ENCODE measurements around the gene DENND5B. TPM values are rescaled to one million over a fixed set of nuclear protein-coding genes. Genes with fewer than 3 reads are reported as not detected.
"Not testable (repeated sequence)": the region's sequence is repeated elsewhere in the genome, so short reads cannot be mapped to it uniquely, and the experiment has no call there.

DENND5B gene
- total and polyA plus RNA-seq, 11 donors, result 8.2 to 58.9 (median 44.0) TPM

DNA sequence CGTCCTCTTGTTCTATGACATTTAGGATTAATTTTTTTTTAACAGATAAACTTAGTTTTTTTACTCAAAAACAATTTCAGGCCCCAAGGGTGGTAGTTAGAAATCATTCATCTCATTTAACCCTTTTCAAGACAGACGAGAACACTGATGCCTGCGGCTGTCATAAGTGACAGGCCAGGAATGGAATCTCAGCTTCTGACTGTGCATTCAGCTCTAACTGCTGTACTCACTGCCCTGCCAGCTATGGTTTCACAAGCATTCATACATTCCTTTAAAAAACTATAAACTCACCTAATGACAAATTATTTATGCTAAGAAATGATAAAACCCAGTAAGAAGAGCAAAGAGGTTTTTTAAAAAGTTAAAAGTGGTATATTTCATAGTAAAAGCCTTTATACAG is 8.8 kb downstream of the DENND5B start:
- DNase-seq, result no peak
- Histone ChIP-seq H3K4me3 (no peak overlapping the region), H3K27ac (no peak overlapping the region), H3K9me3 (no peaks in the 10 kb centered on the region), H3K4me1 (peaks cover 0 to 47% (median 16%) of the 10 kb centered on the region in 12 donors), H3K36me3 (no peaks in the 10 kb centered on the region), H3K27me3 (no peaks in the 10 kb centered on the region)
- 68 to 73% (median 68%) methylated on average over 3 of the region's 3 CpGs for WGBS, 4 donors
- ATAC-seq, result no peak
- no peak for TF ChIP-seq POLR2A (IDR thresholded peaks at IDR 0.05)
- TF ChIP-seq, protein P1, sequence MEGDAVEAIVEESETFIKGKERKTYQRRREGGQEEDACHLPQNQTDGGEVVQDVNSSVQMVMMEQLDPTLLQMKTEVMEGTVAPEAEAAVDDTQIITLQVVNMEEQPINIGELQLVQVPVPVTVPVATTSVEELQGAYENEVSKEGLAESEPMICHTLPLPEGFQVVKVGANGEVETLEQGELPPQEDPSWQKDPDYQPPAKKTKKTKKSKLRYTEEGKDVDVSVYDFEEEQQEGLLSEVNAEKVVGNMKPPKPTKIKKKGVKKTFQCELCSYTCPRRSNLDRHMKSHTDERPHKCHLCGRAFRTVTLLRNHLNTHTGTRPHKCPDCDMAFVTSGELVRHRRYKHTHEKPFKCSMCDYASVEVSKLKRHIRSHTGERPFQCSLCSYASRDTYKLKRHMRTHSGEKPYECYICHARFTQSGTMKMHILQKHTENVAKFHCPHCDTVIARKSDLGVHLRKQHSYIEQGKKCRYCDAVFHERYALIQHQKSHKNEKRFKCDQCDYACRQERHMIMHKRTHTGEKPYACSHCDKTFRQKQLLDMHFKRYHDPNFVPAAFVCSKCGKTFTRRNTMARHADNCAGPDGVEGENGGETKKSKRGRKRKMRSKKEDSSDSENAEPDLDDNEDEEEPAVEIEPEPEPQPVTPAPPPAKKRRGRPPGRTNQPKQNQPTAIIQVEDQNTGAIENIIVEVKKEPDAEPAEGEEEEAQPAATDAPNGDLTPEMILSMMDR (IDR thresholded peaks at IDR 0.05), result no peak
- intact Hi-C loops (cut with DNase I), result loop anchor here in 2 of 10 donors (10.0 kb wide), 2 partner anchors 57 to 107 kb away; no protein-coding TSS in a partner anchor

GRCh38 chr12:31578632-31579031 is 12.3 kb downstream of the DENND5B start:
- Histone ChIP-seq H3K27me3 (no peaks in the 10 kb centered on the region), H3K4me1 (peaks cover 5 to 39% (median 23%) of the 10 kb centered on the region in 12 donors), H3K9me3 (no peaks in the 10 kb centered on the region), H3K27ac (peak overlapping the region in 1 of 12 donors; percentile 37), H3K4me3 (no peak overlapping the region), H3K36me3 (no peaks in the 10 kb centered on the region)
- TF ChIP-seq, protein P1 (IDR thresholded peaks at IDR 0.05), result no peak
- TF ChIP-seq POLR2A (IDR thresholded peaks at IDR 0.05), result no peak
- intact Hi-C loops (cut with DNase I), result no loop called here
- no peak for DNase-seq
- peak; percentile 18 to 78 (median 54) for ATAC-seq
- 35 to 47% (median 39%) methylated on average over 2 of the region's 2 CpGs for WGBS, 4 donors

GRCh38 chr12:31574803-31575575 is 15.9 kb downstream of the DENND5B start:
- Histone ChIP-seq H3K4me1 (peaks cover 5 to 56% (median 31%) of the 10 kb centered on the region in 12 donors), H3K4me3 (no peak overlapping the region), H3K27ac (peak overlapping the region in 4 of 12 donors; percentile 0 to 46 (median 16)), H3K27me3 (no peaks in the 10 kb centered on the region), H3K36me3 (no peaks in the 10 kb centered on the region), H3K9me3 (no peaks in the 10 kb centered on the region)
- WGBS, 4 donors, result 17 to 29% (median 21%) methylated on average over 2 of the region's 2 CpGs
- DNase-seq (no peak), ATAC-seq (peak in 2 of 4 donors; percentile 12 to 52)
- TF ChIP-seq, protein P1 (IDR thresholded peaks at IDR 0.05), result no peak
- TF ChIP-seq POLR2A (IDR thresholded peaks at IDR 0.05), result no peak
- intact Hi-C loops (cut with DNase I), result no loop called here

DNA sequence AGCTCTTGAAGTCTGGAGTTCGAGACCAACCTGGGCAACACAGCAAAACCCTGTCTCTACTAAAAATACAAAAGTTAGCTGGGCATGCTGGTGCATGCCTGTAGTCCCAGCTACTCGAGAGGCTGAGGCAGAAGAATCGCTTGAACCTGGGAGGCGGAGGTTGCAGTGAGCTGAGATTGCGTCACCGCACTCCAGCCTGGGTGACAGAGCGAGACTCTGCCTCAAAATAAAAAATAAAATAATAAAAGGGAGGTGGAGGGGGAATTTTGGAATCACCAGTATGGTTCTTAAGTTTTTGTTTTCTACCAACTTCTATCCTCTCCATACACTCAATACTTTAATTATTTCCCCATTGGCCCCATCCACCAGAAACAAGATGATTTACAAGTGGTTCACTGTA is 16.6 kb downstream of the DENND5B start:
- H3K9me3 ChIP-seq; H3K4me3 ChIP-seq; intact Hi-C loops (cut with DNase I); H3K36me3 ChIP-seq; ATAC-seq; DNase-seq; H3K27me3 ChIP-seq: not testable (repeated sequence)
- 90 to 98% (median 94%) methylated on average over 7 of the region's 7 CpGs for WGBS, 4 donors
- Histone ChIP-seq H3K27ac (peak overlapping the region in 2 of 12 donors; percentile 27 to 46), H3K4me1 (peaks cover 5 to 56% (median 31%) of the 10 kb centered on the region in 12 donors)

All from heart left ventricle (tissue), 16 donors.